Activated naive CD4-positive, alpha-beta T cell treated with anti-CD3 and anti-CD28 coated beads, Interleukin-2, amount 10 ng/mL, durations not matched to agents 7 days and 5 days (primary cell): ENCODE measurements around the gene TPPP2.
"Not testable (repeated sequence)": the region's sequence is repeated elsewhere in the genome, so short reads cannot be mapped to it uniquely, and the experiment has no call there.

Experiments used
- CTCF ChIA-PET: fragments of 350-600 bp; sonication (Branson Sonifier 250); formaldehyde crosslinking; loops from one replicate; lab custom pipeline; 2021; ENCODE audit warnings: antibody characterized with exemption; lab: Charles Lee
- DNase-seq: peaks from one replicate; pipeline ENCODE4 v3.0.0-alpha.2; 2020
- H3K27ac Mint-ChIP-seq: one replicate; pipeline ENCODE4 v1.8.0; 2021; ENCODE audit warnings: mild to moderate bottlenecking, moderate library complexity, mixed read lengths
- H3K27me3 Mint-ChIP-seq: one replicate; pipeline ENCODE4 v1.8.0; 2021; ENCODE audit warnings: mild to moderate bottlenecking, mixed read lengths
- H3K36me3 Mint-ChIP-seq: one replicate; pipeline ENCODE4 v1.8.0; 2021; ENCODE audit warnings: mixed read lengths
- H3K4me1 Mint-ChIP-seq: one replicate; pipeline ENCODE4 v1.8.0; 2021; ENCODE audit warnings: mixed read lengths
- H3K4me3 Mint-ChIP-seq: one replicate; pipeline ENCODE4 v1.8.0; 2021; ENCODE audit warnings: mild to moderate bottlenecking, moderate library complexity, mixed read lengths
- H3K9me3 Mint-ChIP-seq: one replicate; pipeline ENCODE4 v1.8.0; 2021; ENCODE audit warnings: mixed read lengths

Gene TPPP2

DNA sequence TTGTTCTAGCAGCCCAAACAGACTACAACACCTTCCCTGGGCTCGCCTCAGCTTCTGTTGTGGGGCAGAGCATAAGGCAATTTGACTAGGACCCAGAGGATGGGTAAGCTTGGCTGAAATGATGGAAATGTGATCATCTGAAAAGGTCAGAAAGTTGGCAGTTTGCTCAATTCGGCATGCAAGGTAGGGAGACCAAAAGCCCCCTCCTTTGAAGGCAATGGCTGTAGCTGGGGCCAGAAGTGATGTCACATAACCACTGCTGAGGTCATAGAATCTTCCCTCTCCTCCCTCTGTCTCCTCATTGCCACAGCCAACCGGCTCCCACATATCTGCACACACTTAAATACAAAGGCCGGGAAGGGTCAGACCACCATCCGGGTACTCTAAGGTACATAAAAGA, at the start of gene TPPP2:
Gene TPPP2 (plus strand): TSS at position 301 of the 400 bp plus-strand sequence. CDS start 365 bp downstream, outside the sequence.
- no peaks in the 10 kb centered on the region for H3K36me3 Mint-ChIP-seq
- peaks cover 54% of the 10 kb centered on the region for H3K27me3 Mint-ChIP-seq
- no peaks in the 10 kb centered on the region for H3K4me1 Mint-ChIP-seq
- H3K4me3 Mint-ChIP-seq = no peak within 1 kb of the TSS
- CTCF ChIA-PET = interaction anchor here (1.3 to 8.2 kb wide), 2 partner anchors 11 to 14 kb away, joined by 4 to 67 read pairs; no protein-coding TSS in a partner anchor
- DNase-seq = no peak
- H3K9me3 Mint-ChIP-seq = no peaks in the 10 kb centered on the region
- no peak within 1 kb of the TSS for H3K27ac Mint-ChIP-seq

DNA sequence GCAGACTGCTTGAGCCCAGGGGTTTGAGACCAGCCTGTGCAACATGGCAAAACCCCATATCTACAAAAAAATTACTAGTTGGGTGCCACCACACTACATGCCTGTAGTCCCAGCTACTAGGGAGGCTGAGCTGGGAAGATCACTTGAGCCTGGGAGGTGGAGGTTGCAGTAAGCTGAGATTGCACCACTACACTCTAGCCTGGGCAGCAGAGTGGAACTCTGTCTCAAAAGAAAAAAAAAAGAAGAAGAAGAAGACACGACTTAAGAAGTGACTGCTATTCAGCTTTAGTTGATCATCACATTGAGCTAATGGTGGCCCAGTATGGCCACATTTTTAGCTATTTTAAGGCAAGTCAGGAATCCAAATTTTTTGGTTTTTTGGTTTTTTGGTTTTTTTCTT, 49.1 kb upstream of the TPPP2 start:
- Mint-ChIP-seq H3K4me3 (no peak overlapping the region), H3K27me3 (peaks cover 30% of the 10 kb centered on the region), H3K9me3 (no peaks in the 10 kb centered on the region), H3K36me3 (no peaks in the 10 kb centered on the region), H3K4me1 (peaks cover 4% of the 10 kb centered on the region), H3K27ac (no peak overlapping the region)
- no peak for DNase-seq
- CTCF ChIA-PET = interaction anchor here (0.9 to 2.0 kb wide), 2 partner anchors 10 to 115 kb away, joined by 3 to 13 read pairs; no protein-coding TSS in a partner anchor

DNA sequence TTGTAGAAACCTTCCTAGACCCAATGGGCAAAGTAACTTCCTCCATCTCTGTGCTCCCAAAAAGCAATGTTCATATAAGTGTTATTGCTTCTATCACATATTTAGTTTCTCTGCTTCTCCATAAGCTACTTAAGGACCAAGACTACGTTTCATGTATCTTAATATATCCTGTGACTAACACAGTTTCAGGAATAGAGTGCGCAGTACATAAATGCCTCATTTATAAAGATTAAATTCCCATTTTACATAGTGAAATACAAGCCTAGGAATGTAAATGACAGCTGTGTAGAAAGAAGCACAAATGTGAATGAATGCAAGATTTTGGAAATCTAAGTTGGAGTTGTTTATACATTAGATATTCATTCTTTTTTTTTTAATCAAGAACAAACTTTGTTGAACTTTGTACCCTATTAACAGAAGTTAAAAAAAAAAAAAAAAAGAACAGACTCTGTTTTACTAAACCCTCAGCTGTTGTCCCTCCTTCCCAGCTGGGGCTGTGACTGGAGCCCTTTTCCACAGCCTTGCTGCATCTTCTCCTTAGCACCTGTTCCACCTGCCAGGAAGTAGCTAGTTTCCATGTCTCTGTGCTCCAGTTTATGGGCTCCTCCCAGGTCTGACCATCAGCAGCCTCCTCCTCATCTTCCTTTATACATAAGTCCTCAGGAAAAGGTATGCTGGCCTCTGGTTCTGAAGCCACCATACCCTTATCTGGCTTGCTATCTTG, 47.2 kb upstream of the TPPP2 start:
- Mint-ChIP-seq H3K27me3 (peaks cover 26% of the 10 kb centered on the region), H3K9me3 (no peaks in the 10 kb centered on the region), H3K4me1 (peaks cover 4% of the 10 kb centered on the region), H3K4me3 (no peak overlapping the region), H3K36me3 (no peaks in the 10 kb centered on the region), H3K27ac (no peak overlapping the region)
- CTCF ChIA-PET = interaction anchor here (0.6 to 2.3 kb wide), 5 partner anchors 9 to 31 kb away, joined by 3 to 17 read pairs (median 3); no protein-coding TSS in a partner anchor
- no peak for DNase-seq

DNA sequence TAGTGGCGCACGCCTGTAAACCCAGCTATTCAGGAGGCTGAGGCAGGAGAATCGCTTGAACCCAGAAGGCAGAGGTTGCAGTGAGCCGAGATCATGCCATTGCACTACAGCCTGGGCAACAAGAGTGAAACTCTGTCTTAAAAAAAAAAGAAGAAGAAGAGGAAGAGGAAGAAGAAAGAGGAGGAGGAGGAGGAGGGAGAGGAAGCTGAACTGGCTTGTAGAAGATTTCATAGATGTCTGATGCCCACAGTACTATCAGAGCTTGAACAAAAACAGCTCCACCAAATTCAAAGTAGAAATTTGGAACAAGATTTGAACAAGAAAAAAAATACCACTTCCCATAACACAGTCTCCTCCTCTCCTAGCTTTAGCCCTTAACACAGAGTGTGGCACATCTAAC, 44.4 kb upstream of the TPPP2 start:
- not testable (repeated sequence) for H3K9me3 Mint-ChIP-seq, H3K27ac Mint-ChIP-seq, H3K36me3 Mint-ChIP-seq, H3K4me3 Mint-ChIP-seq, DNase-seq
- H3K4me1 Mint-ChIP-seq = peaks cover 26% of the 10 kb centered on the region
- H3K27me3 Mint-ChIP-seq = peaks cover 16% of the 10 kb centered on the region
- CTCF ChIA-PET = interaction anchor here (3.4 kb wide), 1 partner anchor 15 kb away, joined by 13 read pairs; no protein-coding TSS in a partner anchor

DNA sequence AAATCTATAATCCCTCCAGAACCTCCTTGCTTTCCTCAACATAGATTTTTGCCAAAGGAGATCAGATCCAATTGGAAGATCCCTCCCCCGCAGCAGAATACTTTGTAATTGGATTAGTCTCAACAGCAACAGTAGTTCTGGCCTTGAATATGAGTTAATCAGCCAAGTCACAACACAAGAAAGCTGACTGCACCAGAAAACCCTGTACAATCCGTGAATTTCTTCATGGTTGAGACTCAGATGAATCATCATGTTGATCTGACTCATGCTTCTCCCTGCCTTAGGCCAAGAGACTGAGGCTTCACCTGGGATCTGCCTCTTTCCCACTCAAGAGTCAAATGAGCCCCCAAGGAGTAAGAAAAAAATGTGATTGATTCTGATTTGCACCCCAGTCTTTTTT, 43.2 kb upstream of the TPPP2 start:
- H3K9me3 Mint-ChIP-seq = no peaks in the 10 kb centered on the region
- peaks cover 7% of the 10 kb centered on the region for H3K36me3 Mint-ChIP-seq
- CTCF ChIA-PET = interaction anchor here (1.2 to 3.4 kb wide), 2 partner anchors 16 to 82 kb away, joined by 3 to 13 read pairs; no protein-coding TSS in a partner anchor
- peaks cover 12% of the 10 kb centered on the region for H3K27me3 Mint-ChIP-seq
- no peak overlapping the region for H3K4me3 Mint-ChIP-seq
- H3K27ac Mint-ChIP-seq = no peak overlapping the region
- DNase-seq = no peak
- H3K4me1 Mint-ChIP-seq = peaks cover 34% of the 10 kb centered on the region

DNA sequence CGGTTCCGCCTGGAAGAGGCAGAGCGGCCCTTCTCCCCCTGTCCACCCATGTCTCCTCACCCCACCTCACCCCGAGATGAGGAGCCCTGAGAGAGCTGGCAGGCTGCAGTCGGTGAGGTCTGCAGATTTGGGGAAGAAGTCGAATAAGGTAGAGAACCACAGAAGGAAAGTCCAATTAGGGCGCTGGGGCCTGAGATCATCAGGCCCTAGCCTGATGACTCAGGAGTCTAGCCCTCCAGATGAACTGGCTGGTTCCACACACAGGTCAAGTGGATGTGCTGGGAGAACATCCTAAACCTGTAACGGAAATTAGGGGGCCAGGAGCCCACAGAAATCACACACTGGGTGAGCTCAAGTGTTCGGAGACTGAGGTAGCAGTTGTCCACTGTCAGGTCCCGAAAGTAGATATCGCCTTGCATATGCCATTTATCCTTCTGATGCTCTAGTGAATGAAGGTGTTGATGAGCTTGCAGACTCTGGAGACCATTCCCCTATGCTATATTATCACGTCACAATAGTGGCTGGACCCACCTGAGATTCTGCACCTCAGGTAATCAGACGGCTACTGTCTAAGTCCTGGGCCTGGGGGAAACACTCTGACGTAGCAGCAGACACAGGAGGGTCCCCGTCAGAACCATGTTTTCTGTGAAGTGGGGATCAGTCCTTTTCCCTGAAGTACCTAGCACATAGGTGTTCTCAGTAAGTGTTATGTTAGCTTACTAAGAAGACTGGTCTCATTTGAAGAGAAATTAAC, 41.1 kb upstream of the TPPP2 start:
- peaks cover 41% of the 10 kb centered on the region for H3K4me1 Mint-ChIP-seq
- H3K27ac Mint-ChIP-seq = peak overlapping the region; percentile 68
- no peak for DNase-seq
- H3K27me3 Mint-ChIP-seq = no peaks in the 10 kb centered on the region
- no peaks in the 10 kb centered on the region for H3K9me3 Mint-ChIP-seq
- peak overlapping the region; percentile 11 for H3K4me3 Mint-ChIP-seq
- peaks cover 22% of the 10 kb centered on the region for H3K36me3 Mint-ChIP-seq
- CTCF ChIA-PET = interaction anchor here (1.0 to 1.6 kb wide), 4 partner anchors 8 to 18 kb away, joined by 4 to 8 read pairs (median 6); no protein-coding TSS in a partner anchor

DNA sequence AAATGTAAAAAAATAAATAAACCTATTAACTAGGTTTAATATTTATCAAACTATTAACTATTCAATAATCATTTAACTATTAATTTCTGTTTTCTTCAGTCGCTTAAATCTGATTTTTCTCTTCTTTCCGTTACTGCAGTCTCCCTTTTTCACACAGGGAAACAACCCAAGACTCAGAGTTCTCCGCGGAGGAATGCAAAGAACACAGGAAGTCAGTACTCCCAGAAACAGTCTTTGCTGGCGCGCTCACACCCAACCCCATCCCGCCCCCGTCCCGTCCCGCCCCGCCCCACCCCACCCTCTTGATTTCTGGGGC, 40.6 kb upstream of the TPPP2 start:
- Mint-ChIP-seq H3K27ac (peak overlapping the region; percentile 82), H3K27me3 (no peaks in the 10 kb centered on the region), H3K36me3 (peaks cover 26% of the 10 kb centered on the region), H3K9me3 (no peaks in the 10 kb centered on the region), H3K4me1 (peaks cover 41% of the 10 kb centered on the region), H3K4me3 (peak overlapping the region; percentile 90)
- DNase-seq = no peak
- CTCF ChIA-PET = interaction anchor here (1.0 to 1.6 kb wide), 3 partner anchors 16 to 18 kb away, joined by 6 to 8 read pairs (median 6); no protein-coding TSS in a partner anchor

DNA sequence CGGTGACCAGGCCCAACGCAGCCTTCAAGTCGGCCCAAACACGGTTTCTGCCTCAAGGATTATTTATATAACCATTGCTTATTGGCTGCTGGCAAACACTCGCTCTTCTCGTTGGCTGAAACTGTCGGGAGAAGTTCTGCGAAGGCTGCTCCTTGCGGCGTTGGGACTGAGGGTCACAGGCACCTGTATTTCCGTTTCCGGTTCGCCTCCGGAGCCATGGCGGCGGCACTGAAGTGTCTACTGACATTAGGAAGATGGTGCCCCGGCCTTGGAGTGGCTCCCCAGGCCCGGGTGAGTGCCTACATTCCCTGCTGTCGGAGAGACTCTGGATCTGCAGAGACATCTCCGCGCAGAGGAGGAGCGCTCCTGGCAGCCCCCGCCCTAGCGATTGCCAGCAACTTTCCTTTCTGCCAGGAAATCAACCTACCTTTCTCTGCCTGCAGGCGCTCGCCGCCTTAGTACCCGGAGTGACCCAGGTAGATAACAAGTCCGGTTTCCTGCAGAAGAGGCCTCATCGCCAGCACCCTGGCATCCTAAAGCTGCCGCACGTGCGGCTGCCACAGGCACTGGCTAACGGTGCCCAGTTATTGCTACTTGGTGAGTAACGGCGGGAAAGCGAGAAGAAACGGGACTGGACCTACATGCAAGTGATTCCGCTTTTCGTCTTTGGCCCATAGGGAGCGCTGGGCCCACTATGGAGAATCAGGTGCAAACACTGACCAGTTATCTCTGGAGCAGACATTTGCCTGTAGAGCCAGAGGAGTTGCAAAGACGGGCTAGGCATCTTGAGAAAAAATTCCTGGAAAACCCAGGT, 40.0 kb upstream of the TPPP2 start, which contains the start of gene METTL17:
Gene METTL17 (plus strand): TSS at position 194 of the 814 bp plus-strand sequence. CDS start 23 bp downstream, at position 217.
- Mint-ChIP-seq H3K36me3 (peaks cover 32% of the 10 kb centered on the region), H3K27me3 (no peaks in the 10 kb centered on the region), H3K27ac (peak within 1 kb of the TSS; percentile 82)

DNA sequence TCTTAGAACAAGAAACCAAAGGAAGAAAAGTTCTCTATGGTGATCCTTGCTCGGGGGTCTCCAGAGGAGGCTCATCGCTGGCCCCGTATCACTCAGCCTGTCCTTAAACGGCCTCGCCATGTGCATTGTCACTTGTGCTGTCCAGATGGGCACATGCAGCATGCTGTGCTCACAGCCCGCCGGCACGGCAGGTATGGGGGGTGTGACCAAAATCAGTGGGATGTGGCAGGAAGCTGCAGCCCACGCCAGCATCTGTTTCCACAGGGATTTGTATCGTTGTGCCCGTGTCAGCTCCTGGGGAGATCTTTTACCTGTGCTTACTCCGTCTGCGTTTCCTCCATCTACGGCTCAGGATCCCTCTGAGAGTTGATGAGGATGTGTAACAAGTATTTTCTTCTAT, 33.5 kb upstream of the TPPP2 start:
- no peak overlapping the region for H3K27ac Mint-ChIP-seq
- no peak for DNase-seq
- H3K27me3 Mint-ChIP-seq = no peaks in the 10 kb centered on the region
- CTCF ChIA-PET = interaction anchor here (1.2 to 12.8 kb wide), 3 partner anchors 8 to 108 kb away, joined by 3 to 107 read pairs (median 4); no protein-coding TSS in a partner anchor
- no peaks in the 10 kb centered on the region for H3K9me3 Mint-ChIP-seq
- peaks cover 50% of the 10 kb centered on the region for H3K36me3 Mint-ChIP-seq
- H3K4me3 Mint-ChIP-seq = no peak overlapping the region
- H3K4me1 Mint-ChIP-seq = peaks cover 38% of the 10 kb centered on the region

More for the DNA sequence above, 40.0 kb upstream of the TPPP2 start, which contains the start of gene METTL17:
- Mint-ChIP-seq H3K4me3 (peak within 1 kb of the TSS; percentile 90), H3K4me1 (peaks cover 41% of the 10 kb centered on the region), H3K9me3 (no peaks in the 10 kb centered on the region)
- CTCF ChIA-PET = interaction anchor here (1.4 kb wide), 1 partner anchor 19 kb away, joined by 8 read pairs; no protein-coding TSS in a partner anchor
- peak; percentile 93 for DNase-seq

DNA sequence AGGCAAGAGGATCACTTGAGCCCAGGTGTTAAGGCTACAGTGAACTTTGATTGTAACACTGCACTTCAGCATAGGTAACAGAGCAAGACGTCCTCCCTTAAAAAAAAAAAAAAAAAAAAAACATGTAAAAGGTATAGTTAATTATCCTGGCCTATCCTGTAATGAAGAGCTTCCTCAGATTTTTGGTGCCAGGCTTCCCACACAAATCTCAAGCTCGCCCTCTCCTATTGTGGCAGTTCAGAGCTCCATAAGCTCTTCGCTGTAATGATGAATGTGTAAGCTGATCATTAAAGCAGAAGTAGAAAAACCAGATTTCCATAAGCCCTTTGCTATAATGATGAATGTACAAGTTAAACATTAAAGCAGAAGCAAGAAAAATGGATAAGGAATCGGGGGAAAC, 32.9 kb upstream of the TPPP2 start:
- no peaks in the 10 kb centered on the region for H3K9me3 Mint-ChIP-seq
- H3K4me1 Mint-ChIP-seq = peaks cover 33% of the 10 kb centered on the region
- CTCF ChIA-PET = interaction anchor here (1.2 to 12.8 kb wide), 3 partner anchors 9 to 107 kb away, joined by 3 to 107 read pairs (median 4); no protein-coding TSS in a partner anchor
- no peak for DNase-seq
- H3K27ac Mint-ChIP-seq = no peak overlapping the region
- no peak overlapping the region for H3K4me3 Mint-ChIP-seq
- H3K36me3 Mint-ChIP-seq = peaks cover 45% of the 10 kb centered on the region
- H3K27me3 Mint-ChIP-seq = no peaks in the 10 kb centered on the region

DNA sequence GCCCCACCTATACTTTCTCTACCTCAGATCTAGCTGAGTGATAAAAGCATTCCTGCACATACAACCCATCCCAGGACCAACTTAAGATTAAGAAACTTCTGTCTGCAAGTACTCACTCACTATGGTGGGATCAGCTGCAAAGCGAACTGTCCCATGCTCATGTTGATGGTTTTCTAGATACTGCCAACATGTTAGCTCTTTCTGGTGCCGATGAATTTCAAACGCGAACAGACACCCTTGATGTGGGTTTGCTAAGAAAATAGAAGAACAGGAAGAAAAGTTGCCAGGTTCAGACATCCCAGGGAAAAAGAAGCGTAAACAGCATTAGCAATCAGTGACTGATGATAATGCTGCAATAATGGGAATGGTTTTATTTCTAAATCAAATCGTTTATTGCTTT, 32.5 kb upstream of the TPPP2 start:
- no peak overlapping the region for H3K27ac Mint-ChIP-seq
- DNase-seq = no peak
- H3K27me3 Mint-ChIP-seq = no peaks in the 10 kb centered on the region
- CTCF ChIA-PET = interaction anchor here (0.6 to 12.8 kb wide), 5 partner anchors 9 to 107 kb away, joined by 3 to 107 read pairs (median 4); no protein-coding TSS in a partner anchor
- no peaks in the 10 kb centered on the region for H3K9me3 Mint-ChIP-seq
- peaks cover 43% of the 10 kb centered on the region for H3K36me3 Mint-ChIP-seq
- H3K4me1 Mint-ChIP-seq = peaks cover 31% of the 10 kb centered on the region
- H3K4me3 Mint-ChIP-seq = no peak overlapping the region

DNA sequence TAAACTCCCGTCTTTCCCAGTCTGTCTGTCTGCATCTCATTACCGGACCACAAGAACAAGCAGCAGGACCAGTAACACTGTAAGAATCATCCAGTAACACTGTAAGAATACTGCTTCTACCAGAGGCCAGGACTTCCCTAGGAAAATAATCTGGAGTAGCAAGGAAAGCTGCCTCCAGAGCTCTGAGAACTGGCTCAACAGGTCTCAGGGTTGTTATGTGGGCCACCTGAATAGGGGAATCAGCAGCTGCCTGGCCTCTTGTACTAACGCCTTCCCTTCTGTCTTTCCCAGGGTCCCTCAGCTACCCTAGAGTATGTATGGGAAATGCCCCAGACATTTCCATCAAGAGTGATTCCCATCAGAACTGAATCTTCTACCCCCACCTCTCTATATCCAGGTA, 31.9 kb upstream of the TPPP2 start:
- no peaks in the 10 kb centered on the region for H3K9me3 Mint-ChIP-seq
- H3K4me1 Mint-ChIP-seq = peaks cover 29% of the 10 kb centered on the region
- CTCF ChIA-PET = interaction anchor here (0.6 to 12.8 kb wide), 5 partner anchors 10 to 43 kb away, joined by 3 to 107 read pairs (median 4); no protein-coding TSS in a partner anchor
- peaks cover 37% of the 10 kb centered on the region for H3K36me3 Mint-ChIP-seq
- DNase-seq = no peak
- H3K4me3 Mint-ChIP-seq = no peak overlapping the region
- peak overlapping the region; percentile 50 for H3K27ac Mint-ChIP-seq
- H3K27me3 Mint-ChIP-seq = no peaks in the 10 kb centered on the region
